NCI-H446 treated with DMSO at 0.1 percent for 48 hours (cell line): ENCODE measurements around the gene SPDYE4.

Source experiments
- DNase-seq: peaks from one replicate; lab custom pipeline; 2025; lab: John Stamatoyannopoulos, UW

The SPDYE4 gene

DNA sequence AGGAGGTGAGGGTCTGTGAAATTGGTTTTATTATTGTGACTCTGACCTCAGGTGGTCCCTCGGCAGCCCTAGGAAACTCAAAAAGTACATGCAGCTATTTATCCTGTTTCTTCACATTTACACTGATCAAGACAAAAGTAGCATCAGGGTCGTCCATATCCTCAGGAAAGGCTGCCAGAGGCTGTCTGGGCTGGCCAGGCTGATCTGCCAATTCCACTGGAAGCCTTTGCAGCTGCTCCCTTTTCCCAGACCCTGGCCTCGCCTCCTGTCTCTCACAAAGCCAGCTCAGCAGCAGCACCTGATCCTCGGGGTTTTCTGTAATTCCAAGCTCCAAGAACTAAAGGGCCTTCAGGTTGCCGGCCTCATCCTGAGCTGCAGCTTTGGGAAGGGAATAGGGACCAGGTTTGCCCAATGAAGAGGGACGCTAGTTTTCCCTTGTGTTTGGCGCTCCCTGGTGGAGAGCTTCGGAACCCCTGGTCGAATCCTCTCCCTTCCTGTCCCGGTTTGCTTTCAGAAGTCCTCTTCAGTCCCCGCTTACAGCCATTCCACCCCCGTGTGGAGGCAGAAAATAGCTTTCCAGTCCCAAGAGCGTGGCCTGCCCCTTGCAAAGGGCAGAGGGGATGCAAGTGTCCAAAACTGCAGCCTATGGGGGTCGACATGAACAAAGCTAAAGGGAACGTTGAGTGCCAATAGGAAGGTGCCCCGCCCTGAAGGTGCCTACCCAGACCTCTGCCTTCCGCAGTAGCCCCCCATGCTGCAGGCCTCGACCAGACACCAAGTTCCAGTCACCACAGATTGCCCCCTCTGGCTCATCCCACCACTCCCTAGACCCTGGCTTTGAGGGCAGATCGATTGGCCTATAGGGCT lies 27.4 kb upstream of the SPDYE4 start:
- DNase-seq = no peak

DNA sequence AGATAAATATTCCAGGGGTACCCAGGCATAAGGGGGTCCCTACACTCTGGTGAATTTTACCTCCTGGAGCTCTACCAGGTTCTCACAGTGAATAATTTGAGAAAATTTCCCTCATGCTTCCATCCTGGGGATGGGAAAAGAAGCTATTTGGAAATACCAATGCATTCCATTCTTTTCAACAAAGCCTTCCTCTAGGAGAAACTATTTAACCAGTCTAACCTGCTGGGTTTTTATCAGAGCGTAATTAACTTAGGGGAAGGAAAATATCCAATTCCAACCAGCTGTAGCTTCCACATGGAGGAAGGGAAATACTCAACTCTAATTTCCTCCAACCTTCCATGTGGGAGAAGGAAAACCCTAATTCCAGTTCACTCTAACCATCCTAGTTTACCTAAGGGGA lies 23.8 kb upstream of the SPDYE4 start:
- DNase-seq = no peak

DNA sequence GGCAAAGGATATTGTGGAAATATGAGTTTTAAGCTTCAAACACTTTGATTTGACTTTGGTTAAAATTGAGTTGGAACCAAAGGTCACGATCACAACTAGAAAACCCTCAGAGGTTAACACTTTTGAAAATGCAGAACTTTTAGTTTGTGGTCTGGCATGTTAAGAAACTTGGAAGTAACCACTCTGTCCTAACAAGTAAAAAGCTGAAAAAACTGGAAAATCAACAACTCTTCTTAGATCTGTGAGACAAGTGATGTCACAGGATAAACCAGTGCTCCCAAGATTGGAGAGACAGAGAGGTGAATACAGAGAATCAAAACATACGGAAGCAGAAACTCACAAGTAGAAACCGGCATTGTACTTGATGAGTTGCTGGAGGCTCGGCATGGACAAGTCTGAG lies 23.4 kb upstream of the SPDYE4 start:
- no peak for DNase-seq

DNA sequence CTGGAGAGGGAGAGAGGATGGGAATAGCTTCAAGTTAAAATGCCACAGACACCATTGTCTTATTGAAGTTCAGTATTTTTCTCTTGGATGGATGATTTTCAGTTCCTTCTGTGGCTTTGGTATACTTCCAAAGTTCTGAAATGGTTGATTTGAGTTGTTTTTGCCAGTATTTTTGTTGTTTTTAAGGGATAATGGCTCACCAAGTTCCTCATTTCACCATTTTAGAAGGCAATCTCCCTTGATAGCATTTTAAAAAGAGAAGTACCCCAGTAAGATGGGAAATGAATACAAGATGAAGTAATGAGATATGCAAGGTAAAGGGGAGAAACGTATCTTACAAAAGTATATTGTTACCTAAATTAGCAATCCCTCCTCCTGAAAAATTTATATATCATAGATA lies 18.5 kb upstream of the SPDYE4 start:
- no peak for DNase-seq

DNA sequence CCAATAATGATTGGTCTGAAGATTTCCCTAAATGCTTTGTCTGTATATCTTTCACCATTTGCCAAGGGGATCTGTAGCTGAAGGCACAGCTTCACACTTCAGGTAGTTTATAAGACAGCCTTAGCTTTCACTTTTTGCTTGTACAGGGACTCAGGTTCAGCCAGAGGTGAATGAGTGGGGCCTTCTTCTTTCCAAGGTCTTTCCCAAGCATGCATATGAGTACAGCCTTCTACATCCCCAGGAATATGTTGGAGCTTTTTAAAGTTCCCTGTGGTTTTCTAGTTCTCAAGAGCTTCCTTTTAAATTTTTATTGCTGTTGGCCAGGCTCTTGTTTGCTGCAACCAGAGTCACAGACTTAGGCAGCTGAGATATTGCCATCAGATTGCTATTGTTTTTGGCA lies 17.9 kb upstream of the SPDYE4 start:
- no peak for DNase-seq

DNA sequence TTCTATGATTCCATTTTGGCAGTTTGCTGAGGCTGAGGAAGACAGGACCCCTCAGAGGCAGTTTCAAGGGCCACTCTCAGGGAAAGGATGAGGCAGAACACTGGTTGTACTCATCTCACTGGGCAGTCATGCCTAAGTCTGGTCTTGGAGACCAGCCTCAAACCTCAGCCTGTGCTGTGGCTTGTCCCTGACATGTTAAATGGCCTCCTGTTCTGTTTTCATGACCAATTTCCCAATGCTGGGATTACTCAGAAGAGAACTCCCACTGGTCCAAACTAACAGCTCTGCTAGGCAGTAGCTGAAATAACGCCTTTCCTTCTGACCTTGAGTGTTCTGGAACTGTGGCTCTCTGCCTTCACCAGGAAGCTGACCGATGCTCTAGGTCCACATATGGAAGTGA lies 8.4 kb upstream of the SPDYE4 start:
- no peak for DNase-seq

DNA sequence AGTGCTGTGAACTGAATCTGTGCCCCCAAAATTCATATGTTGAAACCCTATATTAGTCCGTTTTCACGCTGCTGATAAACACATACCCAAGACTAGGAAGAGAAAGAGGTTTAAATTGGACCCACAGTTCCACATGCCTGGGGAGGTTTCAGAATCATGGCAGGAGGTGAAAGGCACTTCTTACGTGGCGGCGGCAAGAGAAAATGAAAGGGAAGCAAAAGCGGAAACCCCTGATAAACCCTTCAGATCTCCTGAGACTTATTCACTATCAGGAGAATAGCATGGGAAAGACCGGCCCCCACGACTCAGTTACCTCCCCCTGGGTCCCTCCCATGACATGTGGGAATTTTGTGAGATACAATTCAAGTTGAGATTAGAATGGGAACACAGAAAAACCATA lies 3.7 kb upstream of the SPDYE4 start:
- no peak for DNase-seq

DNA sequence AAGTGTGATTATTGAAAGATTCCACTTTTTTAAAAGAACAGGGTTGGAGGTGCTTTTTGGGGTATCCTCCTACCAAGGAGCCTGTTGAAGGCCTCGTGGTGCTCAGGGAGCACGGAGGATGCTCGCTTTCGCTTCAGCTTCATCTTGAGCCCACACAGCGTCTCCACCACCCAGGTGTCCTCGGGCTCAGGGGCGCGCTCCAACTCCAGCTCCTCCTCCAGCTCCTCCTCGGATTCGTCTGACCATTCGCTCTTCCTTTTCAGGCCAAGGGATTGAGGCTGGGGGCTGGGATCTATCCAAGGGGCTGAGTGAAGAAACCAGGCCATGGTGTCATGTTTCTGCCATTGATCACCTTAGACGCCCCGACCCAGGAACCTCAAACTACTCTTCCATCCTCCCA lies 1.2 kb downstream of the SPDYE4 start:
- DNase-seq = no peak

DNA sequence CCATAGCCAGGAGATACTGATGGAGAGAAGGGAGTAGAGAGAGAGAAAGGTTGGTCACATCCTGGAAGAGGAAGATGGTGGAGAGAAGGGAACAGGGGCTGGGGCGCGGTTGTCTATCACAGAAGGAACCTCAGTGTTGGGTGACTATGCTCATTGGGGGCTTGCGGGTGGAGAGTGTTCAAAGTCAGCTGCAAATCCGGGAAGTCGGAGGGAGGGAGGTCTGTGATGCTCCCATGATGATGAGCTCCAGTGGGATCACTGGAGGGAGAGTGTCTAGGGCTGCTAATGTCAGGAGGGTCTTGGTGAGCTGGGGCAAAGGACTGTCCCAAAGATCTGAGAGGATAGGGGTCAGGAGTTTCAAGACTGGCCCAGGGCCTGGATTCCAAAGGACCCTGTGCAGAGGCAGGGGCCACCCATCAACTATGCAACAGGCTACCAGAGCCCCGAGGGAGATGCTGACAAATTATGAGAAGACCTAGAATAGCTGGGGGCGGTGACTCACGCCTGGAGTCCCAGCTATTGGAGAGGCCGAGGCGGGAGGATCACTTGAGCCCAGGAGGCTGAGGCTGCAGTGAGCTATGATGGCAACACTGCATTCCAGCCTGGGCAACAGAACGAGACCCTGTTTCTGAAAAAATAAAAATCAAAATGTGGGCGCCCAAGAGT lies 2.6 kb downstream of the SPDYE4 start:
- DNase-seq = no peak

DNA sequence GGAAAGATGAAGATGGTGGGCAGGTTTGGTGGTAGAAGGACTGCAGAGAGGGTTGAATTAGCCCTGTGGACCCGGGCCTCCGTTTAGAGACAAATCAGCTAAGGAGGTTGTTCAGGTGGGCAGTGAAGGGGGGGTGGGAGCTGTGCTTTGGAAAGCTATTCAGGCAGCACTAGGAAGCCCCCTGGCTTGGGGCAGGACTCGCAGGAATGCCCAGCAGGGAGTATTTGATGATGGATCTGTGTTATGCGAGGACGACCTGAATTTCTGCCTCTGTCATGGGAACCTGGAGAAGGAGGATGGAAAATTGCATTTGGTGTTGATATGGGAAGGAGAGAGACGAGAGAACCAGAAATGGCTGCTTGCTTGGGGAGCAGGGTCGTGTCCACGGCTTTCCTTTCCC lies 3.5 kb downstream of the SPDYE4 start:
- DNase-seq = no peak

DNA sequence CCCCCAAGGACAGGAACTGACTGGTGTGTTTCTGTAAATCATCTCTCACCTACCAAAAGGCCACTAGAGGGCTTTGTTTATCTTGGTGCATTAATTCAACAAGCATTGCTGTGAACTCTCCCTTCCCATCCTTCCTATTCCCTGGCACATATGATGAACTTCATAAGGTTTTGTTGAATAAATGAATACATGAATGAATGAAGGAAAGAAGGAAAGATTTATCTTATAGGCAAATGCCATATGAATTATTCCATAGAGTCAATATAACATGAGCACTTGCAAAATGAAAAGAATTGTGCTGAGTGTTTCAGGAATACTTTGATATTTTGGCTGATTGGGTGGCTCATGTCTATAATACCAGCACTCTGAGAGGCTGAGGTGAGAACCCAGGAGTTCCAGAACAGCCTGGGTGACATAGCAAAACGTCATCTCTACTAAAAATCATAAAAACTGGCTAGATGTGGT lies 4.3 kb downstream of the SPDYE4 start:
- DNase-seq = no peak

DNA sequence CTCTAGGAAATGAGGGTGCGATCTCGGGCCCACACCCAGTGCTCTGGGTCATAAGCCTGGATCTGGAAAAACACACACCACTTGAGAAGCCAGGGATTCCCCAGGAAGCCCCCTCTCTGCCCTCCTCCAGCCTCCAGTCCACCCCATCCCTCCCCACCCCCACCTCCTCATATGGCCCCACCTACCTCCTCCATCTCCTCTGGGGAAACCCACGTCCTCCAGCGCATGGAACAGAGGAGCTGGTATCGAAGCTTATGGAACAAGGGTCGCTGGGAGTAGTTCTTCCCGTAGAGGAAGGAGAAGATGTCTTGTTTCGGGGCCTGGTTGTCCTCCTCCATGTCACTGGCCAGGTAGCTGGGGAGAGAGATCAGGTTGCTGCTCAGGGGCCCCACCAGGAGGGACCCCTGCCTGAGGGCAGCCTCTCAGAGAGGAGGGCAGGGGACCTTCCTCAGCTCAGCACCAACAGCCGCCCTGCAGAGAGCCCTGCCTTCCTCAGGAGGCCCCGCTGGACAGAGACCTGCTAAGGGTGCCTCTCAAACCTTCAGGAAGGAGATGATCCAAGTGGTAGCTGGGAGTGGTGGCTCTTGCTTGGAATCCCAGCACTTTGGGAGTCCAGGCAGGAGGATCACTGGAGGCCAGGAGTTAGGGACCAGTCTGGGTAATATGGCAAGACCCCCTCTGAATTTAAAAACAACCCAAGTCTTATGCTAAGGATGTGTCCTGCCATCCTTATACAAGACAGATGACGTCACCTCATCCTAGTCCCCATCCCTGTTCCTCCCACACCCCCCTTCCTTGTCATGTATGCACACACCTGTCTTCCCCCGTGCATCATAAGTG lies 5.0 kb downstream of the SPDYE4 start:
- no peak for DNase-seq

DNA sequence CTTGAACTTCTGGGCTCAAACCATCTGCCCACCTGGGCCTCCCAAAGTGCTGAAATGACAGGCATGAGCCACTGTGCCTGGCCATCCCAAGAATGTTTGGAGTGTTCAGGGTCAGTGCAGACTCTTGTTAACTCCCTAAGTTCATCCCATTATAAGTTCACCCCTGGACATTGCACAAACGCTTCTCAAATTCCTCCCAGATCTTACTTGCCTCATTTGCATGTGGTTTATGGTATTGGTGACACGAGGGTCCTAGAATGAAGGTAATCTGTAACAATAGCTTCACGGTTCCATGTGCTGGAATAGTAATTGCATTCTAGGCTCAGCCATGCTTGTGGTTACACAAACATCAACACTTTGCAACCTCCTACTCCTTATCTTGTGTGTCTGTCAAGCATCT lies 8.7 kb downstream of the SPDYE4 start:
- DNase-seq = no peak

DNA sequence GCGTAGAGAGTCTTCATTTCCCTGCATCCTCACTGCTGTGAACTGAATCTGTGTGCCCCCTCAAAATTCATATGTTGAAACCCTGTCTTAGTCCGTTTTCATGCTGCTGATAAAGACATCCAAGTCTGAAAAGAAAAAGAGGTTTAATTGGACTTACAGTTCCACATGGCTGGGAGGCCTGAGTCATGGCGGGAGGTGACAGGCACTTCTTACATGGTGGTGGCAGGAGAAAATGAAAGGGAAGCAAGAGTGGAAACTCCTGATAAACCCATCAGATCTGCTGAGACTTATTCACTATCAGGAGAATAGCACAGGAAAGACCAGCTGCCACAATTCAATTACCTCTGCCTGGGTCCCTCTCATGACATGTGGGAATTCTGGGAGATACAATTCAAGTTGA lies 10.6 kb downstream of the SPDYE4 start:
- no peak for DNase-seq

DNA sequence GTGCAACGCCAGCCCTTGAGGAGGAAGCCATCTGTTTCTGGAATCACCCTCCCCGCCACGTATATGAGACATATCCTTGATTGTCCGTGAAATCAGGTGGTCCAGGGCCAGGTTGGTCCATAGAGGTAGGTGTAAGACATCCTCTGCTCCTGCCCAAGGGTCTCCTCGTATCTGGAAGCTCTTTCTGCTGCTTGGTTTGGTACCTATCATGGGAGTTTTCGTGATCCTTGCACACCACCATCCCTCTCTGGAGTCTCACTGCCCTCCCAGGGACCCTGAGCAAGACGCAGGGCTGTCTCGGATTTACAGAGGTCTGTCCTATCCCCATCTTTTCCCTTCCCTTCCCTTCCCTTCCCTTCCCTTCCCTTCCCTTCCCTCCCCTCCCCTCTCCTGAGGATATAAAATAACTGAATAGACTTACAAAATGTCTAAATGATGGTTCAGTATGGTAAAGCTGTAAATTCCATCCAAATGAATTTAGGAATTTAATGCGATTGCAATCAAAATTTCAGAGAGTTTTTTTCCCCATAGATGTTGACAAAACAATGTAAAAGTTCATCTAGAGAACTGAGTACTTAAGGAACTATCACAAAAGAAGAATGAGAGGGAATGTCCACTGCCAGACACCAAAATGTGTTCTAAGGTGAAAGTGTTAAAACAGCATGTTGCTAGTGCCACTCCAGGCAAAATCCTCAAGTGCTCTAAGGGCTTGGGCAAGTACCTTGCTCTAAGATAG lies 11.7 kb downstream of the SPDYE4 start:
- DNase-seq = no peak

DNA sequence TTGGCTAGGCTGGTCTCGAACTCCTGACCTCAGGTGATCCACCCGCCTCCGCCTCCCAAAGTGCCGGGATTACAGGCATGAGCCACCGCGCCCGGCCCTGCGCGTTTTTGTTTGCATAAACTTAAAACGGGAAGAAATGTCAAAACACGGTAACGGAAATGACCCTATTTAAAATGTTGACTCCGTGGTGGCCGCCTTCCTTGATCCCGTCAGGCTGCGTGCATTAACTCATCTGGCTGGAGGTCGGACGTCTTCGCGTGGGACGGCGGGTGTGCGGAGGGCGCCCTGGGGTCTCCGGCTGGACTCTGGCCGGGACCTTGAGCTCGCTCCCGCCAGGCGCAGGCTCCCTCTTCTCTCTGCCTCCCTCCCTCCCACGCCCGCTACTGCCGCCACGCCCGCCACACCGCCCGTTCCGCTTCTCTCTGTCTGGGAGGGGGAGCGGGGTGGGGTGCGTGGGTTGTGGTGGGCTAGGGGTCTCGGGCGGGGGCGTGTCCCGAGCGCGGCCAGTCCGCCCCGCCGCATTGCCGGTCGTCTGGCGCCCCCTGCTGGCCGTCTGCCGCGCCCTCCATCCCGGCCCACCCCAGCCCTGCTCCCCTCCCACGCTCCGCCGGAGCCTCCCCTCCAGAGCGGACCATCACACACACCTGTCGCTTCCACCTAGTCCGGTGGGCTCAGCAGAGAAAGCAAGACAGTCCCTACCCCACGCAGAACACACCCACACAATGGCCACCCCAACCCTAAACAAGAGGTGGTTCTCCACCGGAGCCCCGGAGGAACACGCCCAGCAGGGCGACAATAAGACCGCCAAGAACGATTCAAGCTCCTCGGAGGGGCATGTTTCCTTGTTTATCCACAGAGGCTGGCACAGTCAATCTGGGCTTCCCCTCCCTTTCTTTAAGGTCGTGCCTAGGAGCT lies 12.5 kb downstream of the SPDYE4 start:
- DNase-seq = no peak

DNA sequence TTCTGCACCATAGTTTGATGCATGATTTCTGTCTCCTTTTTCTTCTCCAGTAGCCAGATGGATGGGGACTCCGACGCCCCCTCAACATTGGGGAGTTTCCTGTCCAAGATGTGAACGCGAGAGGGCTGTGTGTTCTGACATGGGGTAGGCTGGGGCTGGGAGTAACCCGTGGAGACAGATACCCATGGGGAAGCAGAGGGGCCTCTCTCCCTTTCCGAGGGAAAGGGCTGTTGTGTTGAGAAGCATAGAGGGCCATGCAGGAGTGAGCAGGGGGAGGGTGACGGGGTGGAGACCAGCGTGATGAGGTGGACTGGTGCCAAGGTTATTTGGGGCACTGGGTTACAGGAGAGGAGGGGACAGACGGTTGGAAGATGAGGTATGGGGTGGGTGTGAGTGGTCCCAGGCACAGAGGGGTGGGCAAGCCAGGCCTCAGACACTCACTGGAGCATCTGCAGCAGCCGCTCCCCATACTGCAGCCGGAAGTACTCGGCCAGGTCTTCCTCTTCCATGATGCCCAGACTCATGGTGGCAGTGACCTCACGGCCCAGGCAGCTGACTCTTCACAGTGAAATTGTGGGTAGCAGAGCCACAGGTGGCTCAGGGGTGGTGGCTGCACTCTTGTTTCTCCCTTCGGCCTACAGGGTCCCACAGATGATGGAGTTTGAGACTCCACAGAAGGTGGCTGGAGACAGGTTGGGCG lies 14.1 kb downstream of the SPDYE4 start:
- no peak for DNase-seq

DNA sequence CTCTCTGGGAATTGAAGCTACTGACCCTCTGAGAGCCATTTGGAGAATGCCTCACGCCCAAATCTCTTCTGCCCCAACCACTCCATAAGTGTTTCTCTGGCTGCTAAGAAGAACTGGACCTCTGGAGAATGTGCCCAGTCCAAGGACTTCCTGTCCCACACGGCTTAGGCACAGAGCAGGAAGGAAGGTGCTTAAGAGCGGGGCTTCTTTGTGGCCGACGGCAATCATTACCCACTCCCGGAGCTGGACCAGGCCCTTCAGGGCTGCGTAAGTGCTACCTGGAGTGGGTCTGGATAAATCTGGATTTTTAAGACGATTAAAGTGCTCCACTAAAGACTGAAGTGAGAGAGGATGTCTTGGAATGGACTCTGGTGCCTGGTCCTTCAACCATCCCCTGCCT lies 15.5 kb downstream of the SPDYE4 start:
- DNase-seq = no peak

DNA sequence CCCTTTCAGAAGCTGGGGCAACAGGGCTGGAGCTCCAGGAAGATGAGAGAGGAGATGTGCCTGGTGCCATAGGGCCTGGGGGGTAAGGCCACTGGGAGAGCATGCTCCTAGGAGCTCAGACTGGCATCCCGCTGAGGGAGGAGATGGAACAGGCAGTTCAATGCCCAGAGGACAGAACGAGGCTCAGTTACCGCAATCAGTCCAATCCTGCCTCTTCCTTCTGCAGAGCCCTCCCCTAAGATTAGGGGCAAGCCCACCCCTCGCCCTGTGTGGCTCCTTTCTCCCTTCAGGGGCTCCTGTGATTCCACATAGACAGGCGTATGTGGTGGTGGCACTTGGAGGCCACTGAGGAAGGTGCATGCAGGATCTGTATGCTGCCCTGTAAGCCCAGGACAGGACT lies 16.1 kb downstream of the SPDYE4 start:
- DNase-seq = no peak

DNA sequence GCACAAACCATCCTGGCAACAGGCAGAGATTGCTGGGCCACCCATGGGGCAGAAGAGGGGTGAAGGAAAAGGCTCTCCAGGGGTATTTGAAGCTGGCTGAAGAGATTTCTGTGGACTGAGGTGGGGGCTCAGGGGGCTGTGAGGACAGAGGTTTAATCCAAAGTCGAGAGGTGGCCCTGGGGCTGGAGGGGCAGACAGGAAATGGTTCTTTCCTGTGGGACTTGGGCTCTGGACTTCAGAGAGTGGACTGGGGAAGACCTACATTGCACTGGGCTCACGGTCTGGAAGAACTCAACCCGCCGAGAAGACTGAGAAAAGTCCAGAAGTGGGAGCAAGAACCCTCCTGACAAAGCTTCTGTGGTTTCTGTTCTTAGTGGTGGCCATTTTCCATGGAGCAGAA lies 16.6 kb downstream of the SPDYE4 start:
- DNase-seq = no peak
